Endometrium (tissue), 2 donors: ENCODE data around the gene MRLN.
"Not testable (repeated sequence)": the region's sequence is repeated elsewhere in the genome, so short reads cannot be mapped to it uniquely, and the experiment has no call there.

Source experiments
- FAIRE-seq: peaks from 2 replicates; lab custom pipeline; 2012; peaks lifted over from hg19 to GRCh38; lab: Jason Lieb, UNC
- donor health status: control.
- donor health status: control.

MRLN gene

DNA sequence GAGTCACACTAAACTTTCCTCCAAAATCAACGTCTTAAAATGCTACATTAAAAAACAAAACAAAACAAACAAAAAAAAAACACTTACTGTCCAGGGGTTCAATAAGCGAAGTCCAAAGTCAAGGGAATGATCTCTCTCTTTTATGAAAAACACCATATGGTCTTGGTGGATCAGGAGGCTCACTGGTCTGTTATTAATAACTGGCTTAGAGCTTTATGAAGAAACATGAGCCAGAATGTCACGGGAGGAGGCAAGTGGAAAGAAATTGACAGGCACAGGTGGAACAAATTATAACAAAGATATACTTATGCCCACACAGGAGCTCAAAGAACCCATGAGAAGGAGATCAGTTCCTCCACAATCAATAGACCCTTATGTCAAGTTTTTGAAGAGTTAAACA is at the start of gene MRLN:
TSS of gene MRLN (minus strand) at position 189 of the 400 bp plus-strand sequence.
- FAIRE-seq, result no peak

GRCh38 chr10:59801171-59801570 is 47.9 kb upstream of the MRLN start:
- FAIRE-seq, result no peak

DNA sequence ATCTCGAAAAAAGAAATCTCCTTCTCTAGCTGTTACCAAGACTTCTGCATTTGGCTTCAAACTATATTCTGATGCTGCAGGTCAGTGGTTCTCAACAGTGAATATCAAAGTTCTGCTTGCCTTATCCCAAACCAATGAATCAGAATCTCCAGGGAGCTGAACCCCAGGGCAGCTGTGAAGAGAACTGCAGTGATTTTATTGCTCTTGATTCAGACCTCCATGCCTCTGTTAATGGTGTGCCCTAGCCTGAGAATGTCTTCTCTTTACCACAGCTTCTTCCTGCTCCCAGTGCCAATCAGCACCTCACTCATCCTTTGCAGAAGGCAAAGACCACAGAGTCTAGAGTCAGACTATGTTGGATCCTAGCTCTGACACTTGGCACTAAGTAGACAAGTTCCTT is 46.2 kb upstream of the MRLN start:
- no peak for FAIRE-seq

- peak; percentile 84 for FAIRE-seq
These were observed 40.7 kb upstream of the MRLN start for GRCh38 chr10:59793919-59794318.

- FAIRE-seq, result no peak
These were observed 39.6 kb upstream of the MRLN start for GRCh38 chr10:59792812-59793211.

GRCh38 chr10:59791601-59792000 is 38.3 kb upstream of the MRLN start:
- FAIRE-seq, result no peak

DNA sequence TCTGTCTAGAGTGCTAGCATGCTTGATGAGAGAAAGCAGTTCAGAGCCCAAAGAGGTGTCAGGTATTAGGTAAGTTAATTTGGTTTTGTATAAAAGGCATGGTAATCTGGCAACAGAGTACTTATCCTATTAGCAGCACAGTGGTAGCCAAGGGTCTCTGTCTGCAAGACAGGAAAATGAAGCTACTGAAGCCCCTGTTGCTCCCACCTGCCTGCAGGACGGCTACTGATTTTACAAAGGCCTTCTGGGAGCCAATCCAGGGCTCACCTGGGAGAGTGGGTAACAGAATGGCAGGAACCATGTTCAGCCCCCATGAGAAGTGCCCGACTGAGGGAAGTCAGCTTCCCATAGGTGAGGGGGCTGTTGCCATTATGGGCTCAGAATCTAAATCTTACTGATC is 36.8 kb upstream of the MRLN start:
- not testable (repeated sequence) for FAIRE-seq

DNA sequence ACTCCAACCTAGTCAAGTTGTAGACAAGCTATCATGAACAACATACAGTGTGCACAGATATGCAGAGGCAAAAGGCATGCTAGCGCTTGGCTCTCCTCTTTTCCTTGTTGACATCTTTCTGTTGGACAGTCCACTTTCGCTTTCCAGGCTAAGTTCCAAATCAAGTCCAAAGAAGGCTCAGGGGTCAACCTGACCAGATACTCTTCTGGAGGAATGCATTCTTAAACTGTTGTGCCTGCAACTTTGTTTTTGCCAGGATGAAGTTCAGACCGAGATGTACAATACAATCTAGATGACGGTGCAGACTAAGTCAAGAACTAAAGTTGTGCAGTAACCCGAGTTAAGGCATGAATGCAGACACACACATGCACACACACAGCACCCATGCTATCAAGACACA is 35.7 kb upstream of the MRLN start:
- FAIRE-seq, result peak; percentile 97

DNA sequence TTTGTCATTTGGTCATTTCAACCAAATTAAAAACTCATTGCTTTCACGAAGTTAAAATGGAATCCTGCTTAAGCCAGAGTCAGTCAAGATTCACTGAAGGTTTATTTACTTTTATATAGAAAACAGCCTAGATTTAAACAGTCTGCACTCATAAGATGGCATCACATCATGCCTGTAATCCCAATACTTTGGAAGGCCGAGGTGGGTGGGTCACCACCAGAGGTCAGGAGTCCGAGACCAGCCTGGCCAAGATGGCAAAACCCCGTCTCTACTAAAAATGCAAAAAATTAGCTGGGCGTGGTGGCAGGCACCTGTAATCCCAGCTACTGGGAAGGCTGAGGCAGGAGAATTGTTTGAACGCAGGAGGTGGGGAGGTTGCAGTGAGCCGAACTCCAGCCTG is 33.8 kb upstream of the MRLN start:
- not testable (repeated sequence) for FAIRE-seq

DNA sequence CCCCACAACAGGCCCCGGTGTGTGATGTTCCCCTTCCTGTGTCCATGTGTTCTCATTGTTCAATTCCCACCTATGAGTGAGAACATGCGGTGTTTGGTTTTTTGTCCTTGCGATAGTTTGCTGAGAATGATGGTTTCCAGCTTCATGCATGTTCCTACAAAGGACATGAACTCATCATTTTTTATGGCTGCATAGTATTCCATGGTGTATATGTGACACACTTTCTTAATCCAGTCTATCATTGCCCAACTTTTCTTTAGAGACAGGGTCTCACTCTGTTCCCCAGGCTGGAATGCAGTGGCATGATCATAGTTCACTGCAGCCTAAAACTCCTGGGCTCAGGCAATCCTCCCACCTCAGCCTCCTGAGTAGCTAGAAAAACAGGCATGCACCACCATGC is 32.2 kb upstream of the MRLN start:
- FAIRE-seq, result not testable (repeated sequence)

DNA sequence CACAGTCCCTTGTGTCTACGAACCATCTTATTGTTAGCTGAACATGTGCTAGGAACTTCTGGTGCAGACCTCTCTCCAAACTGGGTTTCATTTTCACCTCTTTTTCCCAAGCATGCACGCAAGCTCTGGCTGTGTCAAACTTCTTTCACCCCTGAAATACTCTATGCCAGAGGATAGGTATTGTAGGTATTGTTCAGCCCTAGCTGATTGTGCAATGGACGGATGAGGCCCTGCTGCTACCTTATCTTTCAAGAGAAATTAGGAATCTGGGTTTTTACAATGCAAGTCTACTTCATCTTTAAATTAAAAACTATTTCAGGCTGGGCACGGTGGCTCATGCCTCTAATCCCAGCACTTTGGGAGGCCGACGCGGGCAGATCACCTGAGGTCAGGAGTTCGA is 28.3 kb upstream of the MRLN start:
- no peak for FAIRE-seq

- no peak for FAIRE-seq
These were observed 26.7 kb upstream of the MRLN start for GRCh38 chr10:59779756-59780533.

- no peak for FAIRE-seq
These were observed 21.2 kb upstream of the MRLN start for GRCh38 chr10:59774451-59774850.

- FAIRE-seq, result no peak
These were observed 19.8 kb upstream of the MRLN start for GRCh38 chr10:59773088-59773487.

- FAIRE-seq, result no peak
These were observed 18.0 kb upstream of the MRLN start for GRCh38 chr10:59771162-59771807.

GRCh38 chr10:59770689-59771088 is 17.4 kb upstream of the MRLN start:
- no peak for FAIRE-seq

GRCh38 chr10:59762505-59762904 is 9.2 kb upstream of the MRLN start:
- no peak for FAIRE-seq

DNA sequence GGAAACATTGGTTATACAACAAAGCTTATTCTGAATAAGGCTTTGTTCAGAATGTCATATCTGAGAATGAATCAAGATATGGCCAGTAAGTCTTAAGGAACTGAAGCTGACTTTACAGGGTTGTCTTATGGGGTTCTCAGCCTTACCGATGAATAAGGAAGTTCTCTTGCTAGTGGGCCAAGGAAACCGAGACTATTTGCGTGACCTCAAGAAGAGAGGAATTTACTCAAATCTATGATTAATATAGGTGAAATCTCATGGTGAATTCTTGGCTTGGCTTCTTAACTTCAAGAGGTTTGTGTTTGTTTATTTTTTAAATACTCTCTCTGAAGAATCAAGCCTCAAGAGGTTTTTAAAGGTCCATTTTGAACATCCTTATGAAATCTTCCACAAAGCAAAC is 4.7 kb upstream of the MRLN start:
- FAIRE-seq, result peak; percentile 8

- no peak for FAIRE-seq
These were observed 1.7 kb upstream of the MRLN start for GRCh38 chr10:59754951-59755350.

- no peak for FAIRE-seq
These were observed 846 bp downstream of the MRLN start for GRCh38 chr10:59752278-59752940.

DNA sequence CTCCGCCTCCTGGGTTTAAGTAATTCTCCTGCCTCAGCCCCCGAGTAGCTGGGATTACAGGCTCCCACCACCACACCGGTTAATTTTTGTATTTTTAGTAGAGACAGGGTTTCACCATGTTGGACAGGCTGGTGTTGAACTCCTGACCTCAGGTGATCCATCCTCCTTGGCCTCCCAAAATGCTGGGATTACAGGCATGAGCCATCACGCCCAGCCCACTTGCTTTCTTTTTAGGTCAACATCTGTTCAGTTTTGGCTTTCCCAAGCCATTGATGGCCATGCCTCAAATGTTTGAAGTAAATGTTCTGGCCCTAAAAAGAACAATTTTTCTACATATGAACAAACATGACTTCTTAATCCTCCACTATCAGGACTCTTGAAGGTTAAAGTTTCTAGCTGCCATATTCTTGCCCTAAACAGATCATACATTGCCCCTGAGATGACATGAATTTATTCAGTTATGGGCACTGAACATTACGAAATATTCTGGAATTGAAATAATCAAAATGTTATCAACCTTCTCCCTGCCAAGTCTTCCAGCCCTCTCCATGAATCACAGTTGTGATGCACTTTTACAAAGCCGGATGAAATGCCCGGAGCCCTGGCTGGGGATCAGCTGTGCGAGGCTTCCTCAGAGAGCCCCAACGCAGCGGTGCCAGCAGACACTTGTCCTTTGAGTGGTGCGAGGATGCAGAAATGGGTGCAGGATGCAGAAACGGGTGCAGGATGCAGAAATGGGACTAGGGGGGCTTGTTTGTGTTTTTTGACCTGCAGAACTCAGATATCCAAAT is 2.9 kb downstream of the MRLN start:
- no peak for FAIRE-seq

- FAIRE-seq, result no peak
These were observed 4.4 kb downstream of the MRLN start for GRCh38 chr10:59748834-59749233.
